Measurements from ENCODE around the gene CREB3L4. TPM values are rescaled to one million over a fixed set of nuclear protein-coding genes. Genes with fewer than 3 reads are reported as not detected.
A peak's percentile ranks its signal among the peaks of the same experiment; 100 is the strongest.
"Not testable (repeated sequence)": the region's sequence is repeated elsewhere in the genome, so short reads cannot be mapped to it uniquely, and the experiment has no call there.

The CREB3L4 gene
- total and polyA plus RNA-seq, 4 donors = 1.4 to 10.7 (median 6.9) TPM

GRCh38 chr1:153985941-153986761, 18.4 kb downstream of the CREB3L4 start, which contains the start of gene RAB13:
Gene RAB13 (minus strand): TSS chr1:153986339. CDS start chr1:153986236, 103 bp downstream.
- intact Hi-C loops (cut with DNase I) = loop anchor here (2.0 to 10.0 kb wide), 7 partner anchors 61 to 631 kb away; partner anchors contain the start of genes GATAD2B (in 2 of the 2), ILF2 (in 1 of the 2), NPR1 (in 1 of the 2) and S100A9 (in 1 of the 2)
- Histone ChIP-seq H3K9me3 (ENCODE audit: control insufficient read depth, low read length) (no peaks in the 10 kb centered on the region), H3K4me3 (ENCODE audit: low read length in 2 of 2) (peak within 1 kb of the TSS; percentile 90 to 94), H3K4me1 (ENCODE audit: control insufficient read depth in 1 of 2, insufficient read depth in 2 of 2, low read length in 2 of 2) (peaks cover 0 to 3% of the 10 kb centered on the region in 2 donors), H3K27me3 (ENCODE audit: control insufficient read depth in 1 of 2, insufficient read depth in 2 of 2, low read length in 1 of 2) (no peaks in the 10 kb centered on the region), H3K36me3 (ENCODE audit: control insufficient read depth in 1 of 2, insufficient read depth in 2 of 2, low read length in 1 of 2) (no peaks in the 10 kb centered on the region), H3K27ac (ENCODE audit: low read depth in 1 of 2, low read length in 2 of 2) (peak within 1 kb of the TSS; percentile 70 to 94)
- 0 to 2% methylated on average over 21 to 32 of the region's 32 CpGs for WGBS, 2 donors
- peak; percentile 92 for ATAC-seq (ENCODE audit: low FRiP score)
- peak; percentile 93 to 95 for DNase-seq

DNA sequence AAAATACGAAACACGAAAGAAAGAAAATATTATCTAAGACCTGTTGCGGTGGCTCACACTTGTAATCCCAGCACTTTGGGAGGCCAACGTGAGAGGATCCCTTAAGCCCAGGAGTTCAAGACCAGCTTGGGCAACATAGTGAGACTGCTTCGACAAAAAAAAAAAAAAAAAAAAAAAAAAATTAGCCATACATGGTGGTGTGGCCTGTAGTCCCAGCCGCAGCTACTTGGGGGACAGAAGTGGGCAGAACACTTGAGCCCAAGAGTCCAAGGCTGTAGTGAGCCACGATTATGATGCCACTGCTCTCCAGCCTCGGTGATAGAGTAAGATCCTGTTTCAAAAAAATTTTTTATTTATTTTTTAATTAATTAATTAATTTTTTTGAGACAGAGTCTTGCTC, 19.9 kb downstream of the CREB3L4 start:
- Histone ChIP-seq H3K9me3 (ENCODE audit: control insufficient read depth, low read length) (no peaks in the 10 kb centered on the region), H3K36me3 (ENCODE audit: control insufficient read depth in 1 of 2, insufficient read depth in 2 of 2, low read length in 1 of 2) (peaks cover 0 to under 1% of the 10 kb centered on the region in 2 donors), H3K27me3 (ENCODE audit: control insufficient read depth in 1 of 2, insufficient read depth in 2 of 2, low read length in 1 of 2) (no peaks in the 10 kb centered on the region), H3K27ac (ENCODE audit: low read depth in 1 of 2, low read length in 2 of 2) (no peak overlapping the region), H3K4me1 (ENCODE audit: control insufficient read depth in 1 of 2, insufficient read depth in 2 of 2, low read length in 2 of 2) (peaks cover 3 to 7% of the 10 kb centered on the region in 2 donors), H3K4me3 (ENCODE audit: low read length in 2 of 2) (no peak overlapping the region)
- peak in 1 of 2 donors; percentile 34 for DNase-seq
- 78 to 79% methylated on average over 8 of the region's 8 CpGs for WGBS, 2 donors
- ATAC-seq (ENCODE audit: low FRiP score) = no peak
- intact Hi-C loops (cut with DNase I) = loop anchor here (2.0 to 10.0 kb wide), 7 partner anchors 63 to 633 kb away; partner anchors contain the start of genes GATAD2B (in 2 of the 2), ILF2 (in 1 of the 2), NPR1 (in 1 of the 2) and S100A9 (in 1 of the 2)

DNA sequence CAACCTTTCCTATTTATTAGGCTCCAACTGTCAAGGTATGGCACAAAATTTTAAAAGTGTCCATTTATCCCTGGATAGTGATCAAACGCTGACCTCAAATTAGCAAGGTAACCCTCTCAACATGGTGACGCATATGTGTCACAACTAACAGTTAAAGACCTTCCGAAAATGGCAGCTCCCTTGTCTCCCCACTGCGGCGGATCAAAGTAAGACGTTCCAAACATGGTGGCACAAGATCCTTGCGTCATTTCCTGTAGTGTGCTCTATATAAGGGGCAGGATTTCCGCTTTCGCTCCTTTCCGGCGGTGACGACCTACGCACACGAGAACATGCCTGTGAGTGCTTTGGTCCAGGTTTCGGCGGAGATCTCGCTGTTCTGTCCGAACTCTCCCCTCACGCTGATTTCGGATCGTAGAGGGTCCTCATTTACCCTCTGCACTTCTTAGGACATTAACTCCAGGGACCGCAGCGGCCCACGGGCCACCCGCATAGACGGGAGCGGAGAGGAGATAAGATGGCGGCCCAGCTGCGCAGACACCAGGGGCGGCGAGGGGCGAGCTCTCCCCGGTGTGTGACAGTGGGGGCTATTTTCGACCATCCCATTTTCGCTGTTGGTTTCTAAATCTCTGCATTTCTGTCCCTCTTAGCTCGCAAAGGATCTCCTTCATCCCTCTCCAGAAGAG, 22.9 kb downstream of the CREB3L4 start, which contains the start of gene RPS27:
RPS27 (plus strand) TSS at position 295 of the 683 bp plus-strand sequence; CDS start at position 330, 35 bp downstream.
- Histone ChIP-seq H3K36me3 (ENCODE audit: control insufficient read depth in 1 of 2, insufficient read depth in 2 of 2, low read length in 1 of 2) (peaks cover 0 to 2% of the 10 kb centered on the region in 2 donors), H3K9me3 (ENCODE audit: control insufficient read depth, low read length) (no peaks in the 10 kb centered on the region), H3K27ac (ENCODE audit: low read depth in 1 of 2, low read length in 2 of 2) (peak within 1 kb of the TSS in 1 of 2 donors; percentile 75), H3K27me3 (ENCODE audit: control insufficient read depth in 1 of 2, insufficient read depth in 2 of 2, low read length in 1 of 2) (no peaks in the 10 kb centered on the region), H3K4me1 (ENCODE audit: control insufficient read depth in 1 of 2, insufficient read depth in 2 of 2, low read length in 2 of 2) (peaks cover 2 to 10% of the 10 kb centered on the region in 2 donors), H3K4me3 (ENCODE audit: low read length in 2 of 2) (peak within 1 kb of the TSS; percentile 94 to 98)
- intact Hi-C loops (cut with DNase I) = loop anchor here in 1 of 2 donors (5.0 kb wide), 1 partner anchor 282 kb away; the partner anchor contains the start of gene HAX1
- DNase-seq (peak; percentile 89 to 94), ATAC-seq (ENCODE audit: low FRiP score) (peak; percentile 88)
- 0 to 1% methylated on average over 36 of the region's 36 CpGs for WGBS, 2 donors

DNA sequence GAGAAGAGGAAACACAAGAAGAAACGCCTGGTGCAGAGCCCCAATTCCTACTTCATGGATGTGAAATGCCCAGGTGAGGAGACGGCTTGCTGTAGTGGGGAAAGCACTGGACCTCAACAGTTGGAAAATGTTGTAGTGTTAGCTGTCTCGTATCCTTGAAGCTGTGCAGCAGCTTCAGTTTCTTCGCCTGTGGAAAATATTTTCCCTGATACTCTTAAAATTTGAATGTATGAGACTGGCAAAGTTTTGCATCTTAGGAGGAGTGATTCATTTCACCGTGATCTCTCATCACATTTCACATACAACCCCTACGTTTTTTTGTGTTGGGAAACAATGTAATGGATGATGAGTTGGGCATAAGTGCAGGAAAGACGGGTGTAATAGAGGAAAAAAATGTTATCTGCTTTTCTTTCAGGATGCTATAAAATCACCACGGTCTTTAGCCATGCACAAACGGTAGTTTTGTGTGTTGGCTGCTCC, 23.5 kb downstream of the CREB3L4 start:
- Histone ChIP-seq H3K4me1 (ENCODE audit: control insufficient read depth in 1 of 2, insufficient read depth in 2 of 2, low read length in 2 of 2) (peaks cover 2 to 10% of the 10 kb centered on the region in 2 donors), H3K4me3 (ENCODE audit: low read length in 2 of 2) (peak overlapping the region; percentile 94 to 98), H3K27me3 (ENCODE audit: control insufficient read depth in 1 of 2, insufficient read depth in 2 of 2, low read length in 1 of 2) (no peaks in the 10 kb centered on the region), H3K9me3 (ENCODE audit: control insufficient read depth, low read length) (no peaks in the 10 kb centered on the region), H3K27ac (ENCODE audit: low read depth in 1 of 2, low read length in 2 of 2) (peak overlapping the region in 1 of 2 donors; percentile 75), H3K36me3 (ENCODE audit: control insufficient read depth in 1 of 2, insufficient read depth in 2 of 2, low read length in 1 of 2) (peaks cover 0 to 3% of the 10 kb centered on the region in 2 donors)
- intact Hi-C loops (cut with DNase I) = loop anchor here in 1 of 2 donors (5.0 kb wide), 1 partner anchor 281 kb away; the partner anchor contains the start of gene HAX1
- DNase-seq (peak in 1 of 2 donors; percentile 3), ATAC-seq (ENCODE audit: low FRiP score) (no peak)
- WGBS, 2 donors = 11 to 13% methylated on average over 9 of the region's 9 CpGs

DNA sequence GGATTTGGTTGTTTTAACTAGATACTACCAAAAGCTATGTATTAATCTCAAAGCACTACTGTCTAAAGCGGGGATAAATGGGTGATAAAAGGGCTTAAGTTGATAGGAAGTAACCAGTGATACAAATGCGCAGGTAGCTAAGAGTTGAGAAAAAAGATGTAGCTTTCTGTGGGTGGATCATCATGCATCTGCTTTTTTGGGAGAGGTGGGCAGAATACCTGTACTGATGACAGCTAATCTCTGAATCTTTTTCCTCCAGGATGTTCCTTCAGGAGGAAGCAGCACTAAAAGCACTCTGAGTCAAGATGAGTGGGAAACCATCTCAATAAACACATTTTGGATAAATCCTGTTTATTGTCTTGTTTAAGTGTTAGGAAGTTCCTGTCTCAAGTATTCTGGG, 24.1 kb downstream of the CREB3L4 start:
- Histone ChIP-seq H3K27me3 (ENCODE audit: control insufficient read depth in 1 of 2, insufficient read depth in 2 of 2, low read length in 1 of 2) (no peaks in the 10 kb centered on the region), H3K4me1 (ENCODE audit: control insufficient read depth in 1 of 2, insufficient read depth in 2 of 2, low read length in 2 of 2) (peaks cover 0 to 10% of the 10 kb centered on the region in 2 donors), H3K9me3 (ENCODE audit: control insufficient read depth, low read length) (no peaks in the 10 kb centered on the region), H3K36me3 (ENCODE audit: control insufficient read depth in 1 of 2, insufficient read depth in 2 of 2, low read length in 1 of 2) (peaks cover 0 to 3% of the 10 kb centered on the region in 2 donors), H3K4me3 (ENCODE audit: low read length in 2 of 2) (peak overlapping the region in 1 of 2 donors; percentile 98), H3K27ac (ENCODE audit: low read depth in 1 of 2, low read length in 2 of 2) (no peak overlapping the region)
- ATAC-seq (ENCODE audit: low FRiP score) = no peak
- 94% methylated on average over 2 of the region's 2 CpGs for WGBS, 2 donors
- intact Hi-C loops (cut with DNase I) = loop anchor here in 1 of 2 donors (5.0 kb wide), 1 partner anchor 280 kb away; the partner anchor contains the start of gene HAX1
- DNase-seq = no peak

DNA sequence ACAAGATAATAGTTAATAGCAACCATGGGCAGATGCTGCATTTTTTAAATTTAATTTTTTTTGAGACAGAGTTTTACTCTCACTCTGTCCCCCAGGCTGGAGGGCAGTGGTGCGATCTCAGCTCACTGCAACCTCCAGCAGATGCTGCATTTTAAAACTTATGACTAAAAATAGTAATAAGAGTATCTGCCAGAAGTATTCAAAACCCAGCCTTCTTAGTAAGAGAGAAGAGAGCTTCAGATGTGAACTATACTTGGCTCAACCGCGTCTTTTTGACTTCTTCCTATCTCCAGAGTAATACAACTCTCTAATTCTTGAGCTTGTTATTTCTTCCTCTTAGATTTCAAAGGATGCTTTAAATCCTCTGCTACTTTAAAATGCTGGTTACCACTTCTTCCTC, 27.5 kb downstream of the CREB3L4 start:
- intact Hi-C loops (cut with DNase I) = no loop called here
- H3K4me1 ChIP-seq (ENCODE audit: control insufficient read depth in 1 of 2, insufficient read depth in 2 of 2, low read length in 2 of 2) = peaks cover 0 to 10% of the 10 kb centered on the region in 2 donors
- H3K9me3 ChIP-seq (ENCODE audit: control insufficient read depth, low read length) = no peaks in the 10 kb centered on the region
- no peak overlapping the region for H3K4me3 ChIP-seq (ENCODE audit: low read length in 2 of 2)
- peaks cover 0 to 3% of the 10 kb centered on the region in 2 donors for H3K36me3 ChIP-seq (ENCODE audit: control insufficient read depth in 1 of 2, insufficient read depth in 2 of 2, low read length in 1 of 2)
- no peak for DNase-seq
- no peaks in the 10 kb centered on the region for H3K27me3 ChIP-seq (ENCODE audit: control insufficient read depth in 1 of 2, insufficient read depth in 2 of 2, low read length in 1 of 2)
- H3K27ac ChIP-seq (ENCODE audit: low read depth in 1 of 2, low read length in 2 of 2) = no peak overlapping the region
- ATAC-seq (ENCODE audit: low FRiP score) = no peak
- 86 to 92% methylated on average over 3 of the region's 3 CpGs for WGBS, 2 donors

GRCh38 chr1:153995640-153996039, 27.9 kb downstream of the CREB3L4 start:
- WGBS, 2 donors = 91 to 94% methylated on average over 11 of the region's 11 CpGs
- intact Hi-C loops (cut with DNase I) = no loop called here

DNA sequence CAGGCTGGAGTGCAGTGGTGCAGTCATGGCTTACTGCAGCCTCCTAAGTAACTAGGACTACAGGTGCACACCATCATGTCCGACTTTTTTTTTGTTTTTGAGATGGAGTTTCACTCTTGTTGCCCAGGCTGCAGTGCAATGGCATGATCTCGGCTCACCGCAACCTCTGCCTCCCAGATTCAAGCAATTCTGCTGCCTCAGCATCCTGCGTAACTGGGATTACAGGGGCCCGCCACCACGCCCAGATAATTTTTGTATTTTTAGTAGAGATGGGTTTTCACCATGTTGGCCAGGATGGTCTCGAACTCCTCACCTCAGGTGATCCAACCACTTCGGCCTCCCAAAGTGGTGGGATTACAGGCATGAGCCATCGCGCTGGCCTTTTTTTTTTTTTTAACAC, 29.2 kb downstream of the CREB3L4 start:
- H3K9me3 ChIP-seq (ENCODE audit: control insufficient read depth, low read length); H3K27me3 ChIP-seq (ENCODE audit: control insufficient read depth in 1 of 2, insufficient read depth in 2 of 2, low read length in 1 of 2); H3K27ac ChIP-seq (ENCODE audit: low read depth in 1 of 2, low read length in 2 of 2); DNase-seq; H3K4me1 ChIP-seq (ENCODE audit: control insufficient read depth in 1 of 2, insufficient read depth in 2 of 2, low read length in 2 of 2); ATAC-seq (ENCODE audit: low FRiP score); H3K36me3 ChIP-seq (ENCODE audit: control insufficient read depth in 1 of 2, insufficient read depth in 2 of 2, low read length in 1 of 2); intact Hi-C loops (cut with DNase I); H3K4me3 ChIP-seq (ENCODE audit: low read length in 2 of 2): not testable (repeated sequence)
- 95 to 96% methylated on average over 10 of the region's 10 CpGs for WGBS, 2 donors

More at GRCh38 chr1:153995640-153996039, 27.9 kb downstream of the CREB3L4 start:
- H3K9me3 ChIP-seq (ENCODE audit: control insufficient read depth, low read length) = no peaks in the 10 kb centered on the region
- peaks cover 0 to 3% of the 10 kb centered on the region in 2 donors for H3K36me3 ChIP-seq (ENCODE audit: control insufficient read depth in 1 of 2, insufficient read depth in 2 of 2, low read length in 1 of 2)
- H3K4me1 ChIP-seq (ENCODE audit: control insufficient read depth in 1 of 2, insufficient read depth in 2 of 2, low read length in 2 of 2) = peaks cover 0 to 10% of the 10 kb centered on the region in 2 donors
- no peak overlapping the region for H3K27ac ChIP-seq (ENCODE audit: low read depth in 1 of 2, low read length in 2 of 2)
- DNase-seq (no peak), ATAC-seq (ENCODE audit: low FRiP score) (no peak)
- no peaks in the 10 kb centered on the region for H3K27me3 ChIP-seq (ENCODE audit: control insufficient read depth in 1 of 2, insufficient read depth in 2 of 2, low read length in 1 of 2)
- H3K4me3 ChIP-seq (ENCODE audit: low read length in 2 of 2) = no peak overlapping the region

All from aorta (tissue), 5 donors.